Amniotic epithelial cell (primary cell): ENCODE data around the gene RPTOR.
"Not testable (repeated sequence)": the region's sequence is repeated elsewhere in the genome, so short reads cannot be mapped to it uniquely, and the experiment has no call there.

Experiments
- DNase-seq: peaks from one replicate; pipeline ENCODE4 v3.0.0-alpha.2; 2010; ENCODE audit warnings: low read depth

Gene RPTOR

DNA sequence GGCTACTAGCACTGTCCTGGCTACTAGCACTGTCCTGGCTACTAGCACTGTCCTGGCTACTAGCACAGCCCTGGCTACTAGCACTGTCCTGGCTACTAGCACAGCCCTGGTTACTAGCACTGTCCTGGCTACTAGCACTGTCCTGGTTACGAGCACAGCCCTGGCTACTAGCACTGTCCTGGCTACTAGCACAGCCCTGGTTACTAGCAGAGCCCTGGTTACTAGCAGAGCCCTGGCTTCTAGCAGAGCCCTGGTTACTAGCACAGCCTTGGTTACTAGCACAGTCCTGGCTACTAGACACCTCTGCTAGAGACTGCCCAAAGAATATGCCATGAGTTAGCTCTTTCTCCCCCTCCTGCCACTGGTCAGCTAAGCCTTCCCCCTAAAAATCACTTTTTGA lies 200.1 kb downstream of the RPTOR start:
- DNase-seq: not testable (repeated sequence)

- DNase-seq: no peak
Observed at GRCh38 chr17:80745183-80745582, 200.5 kb downstream of the RPTOR start.

GRCh38 chr17:80746262-80746935 lies 201.8 kb downstream of the RPTOR start:
- no peak for DNase-seq

- no peak for DNase-seq
Observed at GRCh38 chr17:80747469-80747868, 202.8 kb downstream of the RPTOR start.

DNA sequence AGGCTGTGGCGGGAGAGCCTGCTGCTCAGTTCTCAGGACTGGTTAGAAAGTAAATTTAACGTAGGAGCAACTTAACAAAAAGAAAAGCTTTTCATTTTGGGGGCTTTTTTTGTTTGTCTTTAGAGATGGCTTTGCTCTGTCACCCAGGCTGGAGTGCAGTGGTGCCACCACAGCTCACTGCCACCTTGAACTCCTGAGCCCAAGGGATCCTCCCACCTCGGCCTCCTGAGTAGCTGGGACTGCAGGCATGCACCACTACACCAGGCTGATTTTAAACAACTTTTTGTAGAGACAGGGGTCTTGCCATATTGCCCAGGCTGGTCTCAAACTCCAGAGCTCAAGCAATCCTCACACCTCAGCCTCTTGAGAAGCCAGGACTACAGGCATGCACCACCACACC lies 205.0 kb downstream of the RPTOR start:
- DNase-seq: no peak

DNA sequence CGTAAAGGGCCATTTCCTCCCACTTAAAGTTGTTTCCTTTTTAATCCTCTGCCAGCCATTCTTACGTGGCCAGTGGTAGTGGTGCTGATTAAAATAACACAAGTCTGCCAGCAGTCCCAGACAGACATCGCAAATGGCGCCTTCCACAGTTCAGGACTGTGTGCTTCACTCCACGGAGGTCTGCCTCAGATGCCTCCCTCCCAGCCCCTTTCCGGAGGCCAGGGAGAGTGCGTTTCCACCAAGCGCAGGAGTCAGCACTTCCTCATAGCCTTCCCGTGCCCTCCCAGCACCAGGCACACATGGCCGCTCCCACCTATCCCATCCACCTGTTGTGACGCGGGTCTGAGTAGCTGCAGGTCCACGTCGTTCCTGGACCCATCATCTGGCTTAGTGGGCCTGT lies 205.6 kb downstream of the RPTOR start:
- no peak for DNase-seq

DNA sequence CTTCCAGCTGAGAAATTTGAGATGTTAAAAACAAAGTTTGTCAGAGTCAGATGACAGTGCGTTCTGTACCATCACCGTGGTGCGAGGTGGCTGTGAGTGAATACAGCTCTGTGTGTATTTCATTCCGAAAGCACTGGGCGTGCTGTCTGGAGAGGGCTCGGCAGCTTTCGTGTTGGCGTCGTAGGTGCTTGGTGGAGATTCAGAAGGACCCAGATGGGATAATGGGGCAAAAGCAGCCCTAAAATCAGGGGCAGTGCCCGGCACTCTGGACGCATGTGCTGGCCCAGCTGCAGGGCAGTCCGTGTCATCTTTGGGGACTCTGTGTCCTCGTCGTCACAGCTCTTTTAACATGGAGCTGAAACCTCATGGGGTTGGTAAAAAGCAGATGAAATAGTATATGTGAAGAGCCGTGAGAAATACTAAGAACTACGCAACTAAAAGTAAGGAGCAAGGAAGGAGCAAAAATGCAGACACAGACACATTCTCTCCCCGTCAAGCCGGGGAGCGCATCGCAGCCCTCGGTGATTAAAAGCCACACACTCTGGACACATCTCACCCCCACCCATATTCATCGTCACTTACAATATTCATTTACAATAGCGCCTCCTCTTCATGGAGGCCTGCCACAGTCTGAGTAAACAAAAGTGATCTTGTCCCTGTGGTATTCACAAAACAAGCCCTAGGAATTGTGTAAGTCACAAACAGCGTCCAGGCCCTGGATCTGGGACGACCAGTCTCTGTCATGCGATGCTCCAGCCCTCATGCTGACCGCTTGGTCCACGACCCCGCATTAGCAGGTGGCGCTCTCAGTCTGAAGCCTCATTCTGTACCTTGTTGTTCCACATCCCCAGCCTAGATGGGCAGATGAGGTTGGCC lies 206.7 kb downstream of the RPTOR start:
- peak; percentile 31 for DNase-seq

DNA sequence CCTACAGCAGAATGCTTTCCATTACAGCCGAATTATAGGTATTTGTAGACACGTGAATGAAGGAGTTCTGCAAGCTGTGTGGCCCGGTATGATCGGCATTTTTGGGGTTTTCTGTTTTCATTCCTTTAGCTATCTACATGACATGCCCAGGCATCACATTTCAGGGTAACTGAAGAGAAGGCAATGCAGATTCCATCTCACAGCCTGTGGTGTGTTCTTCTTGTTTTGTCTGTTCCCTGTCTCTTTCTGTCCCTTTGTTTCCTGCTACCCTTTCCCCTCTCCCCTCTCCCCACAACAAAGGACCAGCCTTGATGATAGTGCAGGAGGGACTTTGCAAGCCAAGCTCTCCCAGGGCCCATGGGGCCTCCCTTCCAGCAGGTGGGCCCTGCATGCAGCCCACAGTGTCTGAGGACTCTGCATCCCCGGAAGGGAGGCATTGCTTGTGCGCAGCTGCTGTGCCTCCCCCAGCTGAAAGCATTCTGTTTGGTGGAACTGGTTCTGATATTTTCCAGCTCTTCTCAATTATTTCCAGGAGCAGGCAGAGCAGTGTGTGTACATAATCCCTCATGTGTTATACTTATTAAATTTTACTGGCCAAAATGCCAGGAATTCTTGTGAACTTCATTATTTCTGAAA lies 207.4 kb downstream of the RPTOR start:
- DNase-seq: peak; percentile 48

DNA sequence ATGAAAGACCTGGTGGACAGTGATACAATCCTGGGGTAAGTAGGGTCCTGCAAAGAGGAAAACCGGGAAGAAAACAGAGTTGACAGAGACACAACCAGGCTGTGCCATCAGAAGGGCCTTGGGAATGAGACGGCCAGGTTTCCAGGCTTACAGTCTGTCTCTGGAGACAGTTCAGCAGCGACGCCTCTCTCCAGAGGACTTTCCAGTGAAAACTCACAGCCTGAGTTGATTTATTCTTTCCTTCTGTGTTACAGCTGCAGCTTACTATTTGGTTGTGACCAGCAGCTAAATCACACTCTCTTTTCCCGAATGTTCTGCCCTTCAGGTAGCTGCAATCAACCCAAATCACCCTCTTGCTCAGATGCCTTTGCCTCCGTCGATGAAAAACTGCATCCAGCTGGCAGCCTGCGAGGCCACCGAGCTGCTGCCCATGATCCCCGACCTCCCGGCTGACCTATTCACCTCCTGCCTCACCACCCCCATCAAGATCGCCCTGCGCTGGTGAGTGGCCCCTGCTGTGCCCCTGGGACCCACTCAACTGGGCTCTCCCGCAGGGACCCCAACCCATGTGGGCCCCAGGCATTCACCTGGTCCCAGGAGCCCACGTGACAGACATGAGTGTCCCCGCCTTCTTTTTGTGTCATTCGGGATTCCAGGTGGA lies 209.2 kb downstream of the RPTOR start:
- no peak for DNase-seq

GRCh38 chr17:80754846-80755245 lies 210.2 kb downstream of the RPTOR start:
- DNase-seq: no peak

DNA sequence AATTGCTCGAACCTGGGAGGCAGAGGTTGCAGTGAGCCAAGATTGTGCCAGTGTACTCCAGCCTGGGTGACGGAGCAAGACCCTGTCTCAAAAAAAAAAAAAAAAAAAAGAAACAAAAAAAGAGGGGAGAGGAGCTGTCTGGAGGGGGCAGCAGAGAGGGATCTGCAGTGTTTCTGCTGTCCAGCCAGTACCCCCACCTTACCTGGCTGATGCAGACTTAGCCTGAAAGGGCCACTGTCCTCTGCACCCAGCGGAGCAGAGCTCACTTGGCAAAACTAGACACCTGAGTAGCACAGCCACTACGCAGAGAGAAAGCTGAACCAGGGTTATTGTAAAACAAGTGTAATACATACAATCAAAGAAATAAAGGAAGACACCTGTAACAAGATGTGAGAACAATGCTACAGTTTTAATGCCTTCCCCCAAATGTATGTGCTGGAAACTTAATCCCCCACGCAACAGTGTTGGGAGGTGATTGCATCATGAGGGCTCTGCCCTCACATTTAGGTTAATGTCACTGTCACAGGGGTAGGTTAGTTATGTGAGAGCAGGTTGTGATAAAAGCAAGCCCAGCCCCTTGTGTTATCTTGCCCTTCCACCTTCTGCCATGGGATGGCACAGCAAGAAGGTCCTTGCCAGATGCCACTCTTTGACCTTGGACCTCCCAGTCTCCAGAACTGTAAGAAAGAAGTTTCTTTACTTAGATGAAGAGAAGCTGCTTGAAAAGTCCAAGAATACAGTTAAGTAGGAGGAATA lies 211.2 kb downstream of the RPTOR start:
- no peak for DNase-seq

DNA sequence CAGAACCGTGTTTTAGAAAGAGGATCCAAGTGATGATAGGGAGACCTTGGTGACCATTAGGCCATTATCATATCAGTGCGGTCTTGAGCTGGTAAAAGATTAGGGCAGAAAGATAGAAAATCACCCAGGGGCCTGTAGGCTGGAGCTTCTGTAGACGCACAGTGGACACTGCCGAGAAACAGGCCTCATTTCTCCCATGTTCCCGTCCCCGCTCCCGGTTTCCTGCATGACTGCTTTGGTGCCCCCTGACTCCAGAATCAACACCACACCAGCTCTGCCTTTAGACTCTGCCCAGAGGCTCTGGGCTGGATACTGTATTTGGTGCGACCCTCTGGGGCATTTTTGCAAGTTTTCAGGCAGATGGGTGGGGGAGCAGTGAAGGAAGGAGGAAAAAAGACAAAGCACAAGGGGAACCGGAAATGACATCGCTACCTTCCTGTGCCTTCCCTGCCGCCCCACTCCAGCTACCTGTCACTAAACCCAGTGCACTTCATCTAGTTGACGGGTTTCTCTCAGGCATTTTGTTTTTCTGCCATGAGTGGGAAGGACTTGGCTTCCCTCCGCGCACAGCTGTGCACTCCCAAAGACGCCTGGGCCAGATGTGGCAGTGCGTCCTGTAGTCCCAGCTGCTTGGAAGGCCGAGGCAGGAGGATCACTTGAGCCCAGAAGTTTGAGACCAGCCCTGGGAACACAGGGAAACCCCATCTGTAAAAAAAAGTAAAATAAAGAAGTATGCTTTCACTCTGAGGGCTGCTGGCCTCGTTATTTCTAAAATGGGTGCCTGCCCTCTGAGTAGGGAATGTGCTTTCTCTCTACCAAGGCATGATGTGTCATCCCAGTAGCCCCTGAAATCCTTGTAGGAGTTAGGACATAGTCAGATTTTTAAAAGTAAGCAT lies 214.1 kb downstream of the RPTOR start:
- peak; percentile 21 for DNase-seq

DNA sequence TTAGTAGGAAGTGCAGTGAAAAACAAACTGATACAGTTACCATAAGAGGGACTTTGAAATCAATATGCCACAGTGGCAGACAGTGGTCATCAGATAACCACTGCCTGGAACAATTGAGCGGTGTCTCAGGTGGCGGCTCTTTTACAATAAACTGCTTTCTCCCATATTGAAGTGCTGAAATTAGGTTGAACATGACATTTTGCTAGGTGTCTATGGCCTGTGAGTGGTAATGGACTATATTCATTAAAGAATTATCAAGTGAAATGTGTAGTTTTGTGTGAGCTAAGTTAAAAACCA lies 214.7 kb downstream of the RPTOR start:
- no peak for DNase-seq

GRCh38 chr17:80760511-80760911 lies 215.9 kb downstream of the RPTOR start:
- DNase-seq: no peak

GRCh38 chr17:80761110-80761871 lies 216.7 kb downstream of the RPTOR start:
- DNase-seq: peak; percentile 79

DNA sequence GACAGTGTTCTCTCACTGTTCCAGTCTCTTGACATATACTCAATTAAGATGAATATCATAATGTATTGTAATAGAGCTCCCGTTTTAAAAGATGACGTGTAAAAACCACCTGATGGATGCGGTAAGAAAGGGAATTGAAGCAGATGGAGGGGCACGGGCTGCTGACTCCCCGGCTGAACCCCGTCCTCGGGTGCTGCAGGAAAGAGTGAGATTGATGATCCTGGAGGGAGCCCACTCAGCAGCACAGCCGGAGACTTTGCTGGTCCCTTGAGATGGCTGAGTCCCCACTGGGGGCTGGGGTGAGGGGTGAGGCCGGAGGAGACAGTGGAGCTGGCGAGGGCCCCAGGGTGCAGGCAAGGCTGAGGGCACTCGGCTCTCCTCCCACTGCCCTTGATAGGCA lies 217.4 kb downstream of the RPTOR start:
- DNase-seq: no peak

- DNase-seq: no peak
Observed at GRCh38 chr17:80763293-80763867, 218.7 kb downstream of the RPTOR start.

DNA sequence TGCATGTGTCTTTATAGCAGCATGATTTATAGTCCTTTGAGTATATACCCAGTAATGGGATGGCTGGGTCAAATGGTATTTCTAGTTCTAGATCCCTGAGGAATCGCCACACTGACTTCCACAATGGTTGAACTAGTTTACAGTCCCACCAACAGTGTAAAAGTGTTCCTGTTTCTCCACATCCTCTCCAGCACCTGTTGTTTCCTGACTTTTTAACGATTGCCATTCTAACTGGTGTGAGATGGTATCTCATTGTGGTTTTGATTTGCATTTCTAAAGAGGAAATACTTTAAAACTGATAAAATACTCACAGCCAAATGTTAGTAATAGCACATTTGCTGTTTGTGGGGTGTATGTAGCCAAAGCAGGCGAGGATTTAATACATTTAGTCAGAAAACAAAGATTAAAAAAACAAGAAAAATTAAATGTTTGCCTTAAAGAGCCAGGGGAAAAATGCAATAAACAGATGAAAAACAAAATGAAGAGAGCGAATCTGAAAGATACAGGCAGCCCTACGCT lies 220.0 kb downstream of the RPTOR start:
- DNase-seq: not testable (repeated sequence)

GRCh38 chr17:80765241-80765961 lies 220.8 kb downstream of the RPTOR start:
- DNase-seq: peak; percentile 37
